ENCODE results near the gene TSPAN11.

DNA sequence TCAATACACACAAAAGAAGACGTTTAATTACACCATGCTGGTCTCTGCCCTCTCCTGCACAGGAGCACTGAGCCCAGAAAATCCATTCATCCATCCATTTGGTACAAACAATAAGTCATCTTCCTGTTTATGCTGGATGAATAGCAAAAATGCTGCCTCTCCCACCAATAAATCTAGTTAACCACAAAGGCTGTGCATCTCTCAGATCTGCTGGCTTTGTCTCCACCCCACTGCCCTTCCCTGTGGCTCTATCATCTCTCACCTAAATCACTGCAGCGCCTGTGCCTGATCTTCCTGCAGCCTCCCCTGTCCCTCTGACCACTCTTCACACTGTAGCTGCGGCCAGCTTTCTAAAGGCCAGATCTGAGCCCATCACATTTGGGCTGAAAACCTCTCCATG lies 74.2 kb downstream of the TSPAN11 start:
- TF ChIP-seq, protein P1, sequence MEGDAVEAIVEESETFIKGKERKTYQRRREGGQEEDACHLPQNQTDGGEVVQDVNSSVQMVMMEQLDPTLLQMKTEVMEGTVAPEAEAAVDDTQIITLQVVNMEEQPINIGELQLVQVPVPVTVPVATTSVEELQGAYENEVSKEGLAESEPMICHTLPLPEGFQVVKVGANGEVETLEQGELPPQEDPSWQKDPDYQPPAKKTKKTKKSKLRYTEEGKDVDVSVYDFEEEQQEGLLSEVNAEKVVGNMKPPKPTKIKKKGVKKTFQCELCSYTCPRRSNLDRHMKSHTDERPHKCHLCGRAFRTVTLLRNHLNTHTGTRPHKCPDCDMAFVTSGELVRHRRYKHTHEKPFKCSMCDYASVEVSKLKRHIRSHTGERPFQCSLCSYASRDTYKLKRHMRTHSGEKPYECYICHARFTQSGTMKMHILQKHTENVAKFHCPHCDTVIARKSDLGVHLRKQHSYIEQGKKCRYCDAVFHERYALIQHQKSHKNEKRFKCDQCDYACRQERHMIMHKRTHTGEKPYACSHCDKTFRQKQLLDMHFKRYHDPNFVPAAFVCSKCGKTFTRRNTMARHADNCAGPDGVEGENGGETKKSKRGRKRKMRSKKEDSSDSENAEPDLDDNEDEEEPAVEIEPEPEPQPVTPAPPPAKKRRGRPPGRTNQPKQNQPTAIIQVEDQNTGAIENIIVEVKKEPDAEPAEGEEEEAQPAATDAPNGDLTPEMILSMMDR (IDR thresholded peaks at IDR 0.05; ENCODE audit: poor library complexity) = no peak
- TF ChIP-seq EZH2phosphoT487 (IDR thresholded peaks at IDR 0.05; ENCODE audit: low read depth, severe bottlenecking, unreplicated experiment) = no peak

All from hepatocyte (in vitro differentiated cells).